ENCODE results near the gene ATG101. TPM values are rescaled to one million over a fixed set of nuclear protein-coding genes. Genes with fewer than 3 reads are reported as not detected.

Gene ATG101
- total RNA-seq, 4 donors from 2014 or later: 30.3 to 71.4 (median 61.2) TPM

DNA sequence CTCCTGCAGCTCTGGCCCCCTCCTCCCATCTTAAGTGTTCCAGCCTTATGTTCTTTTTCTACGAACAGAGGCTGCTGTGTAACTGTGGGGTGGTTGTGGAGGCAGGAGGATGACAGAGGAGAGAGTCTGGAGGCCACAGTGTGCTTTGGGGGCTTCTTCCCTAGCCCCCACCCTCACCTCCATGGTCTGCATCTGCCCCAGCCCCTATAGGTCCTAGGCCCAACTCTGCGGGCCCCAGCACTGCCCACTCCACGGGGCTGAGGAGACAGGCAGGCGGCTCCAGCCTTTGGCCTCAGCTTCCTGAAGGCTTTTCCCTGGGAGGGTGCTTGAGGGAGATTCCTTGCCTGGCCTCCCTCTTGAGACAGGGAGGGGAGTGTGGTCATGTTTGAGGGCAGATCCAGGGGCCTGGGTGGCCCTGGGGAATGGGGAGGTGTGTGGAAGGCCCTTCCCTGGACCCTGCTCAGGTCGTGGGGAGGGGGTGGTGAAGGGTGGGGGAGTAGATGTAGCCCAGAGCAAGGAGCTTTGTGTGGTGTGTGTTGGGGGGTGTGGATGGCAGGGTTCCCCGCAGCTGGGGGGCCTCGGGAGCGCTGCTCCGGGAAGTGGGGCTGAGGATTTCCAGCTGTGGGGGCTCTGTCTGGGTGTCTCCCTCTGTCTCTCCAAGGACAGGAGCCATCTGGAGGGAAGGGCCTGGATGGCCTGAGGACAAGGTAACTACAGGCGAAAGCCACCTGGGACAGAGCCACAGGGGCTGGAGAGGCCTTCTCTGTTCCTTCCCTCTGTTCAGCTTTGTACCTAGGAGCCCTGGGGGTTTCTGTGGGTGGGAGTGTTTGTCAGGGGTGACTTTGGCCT, 10.8 kb downstream of the ATG101 start:
- peaks cover 19 to 44% (median 34%) of the 10 kb centered on the region in 4 donors for H3K36me3 ChIP-seq
- no peaks in the 10 kb centered on the region for H3K27me3 ChIP-seq
- intact Hi-C loops (cut with DNase I): no loop called here
- H3K9me3 ChIP-seq: no peaks in the 10 kb centered on the region
- TF ChIP-seq EP300 (IDR thresholded peaks at IDR 0.05) (no peak), POLR2AphosphoS5 (IDR thresholded peaks at IDR 0.05) (no peak), POLR2A (IDR thresholded peaks at IDR 0.05; ENCODE audit: low read depth) (no peak)
- TF ChIP-seq, protein P1, sequence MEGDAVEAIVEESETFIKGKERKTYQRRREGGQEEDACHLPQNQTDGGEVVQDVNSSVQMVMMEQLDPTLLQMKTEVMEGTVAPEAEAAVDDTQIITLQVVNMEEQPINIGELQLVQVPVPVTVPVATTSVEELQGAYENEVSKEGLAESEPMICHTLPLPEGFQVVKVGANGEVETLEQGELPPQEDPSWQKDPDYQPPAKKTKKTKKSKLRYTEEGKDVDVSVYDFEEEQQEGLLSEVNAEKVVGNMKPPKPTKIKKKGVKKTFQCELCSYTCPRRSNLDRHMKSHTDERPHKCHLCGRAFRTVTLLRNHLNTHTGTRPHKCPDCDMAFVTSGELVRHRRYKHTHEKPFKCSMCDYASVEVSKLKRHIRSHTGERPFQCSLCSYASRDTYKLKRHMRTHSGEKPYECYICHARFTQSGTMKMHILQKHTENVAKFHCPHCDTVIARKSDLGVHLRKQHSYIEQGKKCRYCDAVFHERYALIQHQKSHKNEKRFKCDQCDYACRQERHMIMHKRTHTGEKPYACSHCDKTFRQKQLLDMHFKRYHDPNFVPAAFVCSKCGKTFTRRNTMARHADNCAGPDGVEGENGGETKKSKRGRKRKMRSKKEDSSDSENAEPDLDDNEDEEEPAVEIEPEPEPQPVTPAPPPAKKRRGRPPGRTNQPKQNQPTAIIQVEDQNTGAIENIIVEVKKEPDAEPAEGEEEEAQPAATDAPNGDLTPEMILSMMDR (IDR thresholded peaks at IDR 0.05): no peak
- peaks cover 30 to 51% (median 44%) of the 10 kb centered on the region in 4 donors for H3K4me1 ChIP-seq
- 71% methylated on average over 9 of the region's 10 CpGs for WGBS
- H3K4me3 ChIP-seq: peak overlapping the region in 3 of 4 donors; percentile 35 to 52 (median 38)
- peak overlapping the region; percentile 68 to 79 (median 74) for H3K27ac ChIP-seq (replicated peaks in 1 of 4)
- DNase-seq (ENCODE audit: extremely low spot score): no peak

DNA sequence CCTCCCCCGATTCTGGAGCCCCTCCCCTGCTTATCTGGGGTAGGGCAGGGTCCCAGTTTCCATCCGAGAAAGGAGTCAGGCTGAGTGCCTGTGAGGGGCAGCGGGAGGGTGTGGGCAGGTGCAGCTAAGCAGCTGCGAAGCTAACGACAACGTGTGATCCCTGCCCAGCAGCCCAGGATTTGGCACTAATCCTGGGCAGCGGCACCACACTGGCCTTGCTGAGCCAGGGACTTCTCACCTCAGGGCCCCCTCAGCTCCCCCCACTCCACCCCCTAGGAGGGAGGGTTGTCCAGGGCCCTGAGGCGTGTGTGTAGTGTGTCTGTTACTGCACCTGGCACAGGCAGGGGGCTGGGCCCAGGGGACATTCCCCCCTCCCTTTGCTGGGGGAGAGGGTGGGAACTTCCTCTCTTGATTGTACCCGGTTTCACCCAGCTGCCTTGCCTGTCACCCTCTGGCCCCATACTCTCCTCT, 11.5 kb downstream of the ATG101 start:
- H3K4me3 ChIP-seq: peak overlapping the region in 3 of 4 donors; percentile 22 to 52 (median 38)
- peaks cover 30 to 46% (median 43%) of the 10 kb centered on the region in 4 donors for H3K4me1 ChIP-seq
- H3K36me3 ChIP-seq: peaks cover 17 to 37% (median 28%) of the 10 kb centered on the region in 4 donors
- no peaks in the 10 kb centered on the region for H3K9me3 ChIP-seq
- TF ChIP-seq EP300 (IDR thresholded peaks at IDR 0.05) (no peak), POLR2A (IDR thresholded peaks at IDR 0.05; ENCODE audit: low read depth) (no peak), POLR2AphosphoS5 (IDR thresholded peaks at IDR 0.05) (no peak)
- TF ChIP-seq, protein P1 (IDR thresholded peaks at IDR 0.05): no peak
- intact Hi-C loops (cut with DNase I): no loop called here
- DNase-seq (ENCODE audit: extremely low spot score): no peak
- no peaks in the 10 kb centered on the region for H3K27me3 ChIP-seq
- peak overlapping the region; percentile 68 to 79 (median 74) for H3K27ac ChIP-seq (replicated peaks in 1 of 4)
- WGBS: 45% methylated on average over 7 of the region's 9 CpGs

DNA sequence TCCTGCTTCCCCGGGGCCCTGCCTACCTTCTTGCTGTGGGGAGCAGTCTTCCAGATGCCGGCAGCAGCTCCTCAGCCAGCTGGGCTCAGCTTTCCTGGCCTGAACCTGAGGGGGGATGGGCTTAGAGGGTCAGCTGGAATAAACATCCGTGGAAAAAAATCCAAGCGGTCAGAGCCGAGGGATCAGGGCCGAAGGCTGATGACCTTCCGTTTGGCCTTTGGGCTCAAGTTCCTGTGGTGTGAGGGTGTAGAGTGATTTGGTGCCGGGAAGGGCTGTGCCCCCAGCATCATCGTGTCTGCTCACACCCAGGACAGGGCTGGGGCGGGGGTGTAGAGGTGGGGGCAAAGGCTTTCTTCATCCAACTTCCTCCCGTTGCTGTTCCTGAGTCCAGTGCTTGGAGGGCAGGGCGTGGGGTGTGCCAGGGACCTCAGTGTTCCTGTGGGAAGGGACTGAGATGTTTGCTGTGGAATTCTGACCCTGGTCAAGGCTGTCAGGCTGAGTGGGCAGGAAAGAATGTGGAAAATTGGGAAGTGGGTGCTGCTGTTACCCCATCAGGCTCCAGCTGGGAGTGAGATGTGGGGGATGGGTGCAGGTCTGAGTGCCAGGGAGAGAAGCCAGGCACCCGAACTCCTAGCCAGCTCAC, 12.4 kb downstream of the ATG101 start:
- Histone ChIP-seq H3K9me3 (no peaks in the 10 kb centered on the region), H3K4me3 (peak overlapping the region in 3 of 4 donors; percentile 22 to 52 (median 38)), H3K27me3 (peaks cover 0 to 8% (median 0%) of the 10 kb centered on the region in 4 donors), H3K27ac (replicated peaks in 1 of 4) (peak overlapping the region; percentile 68 to 79 (median 74)), H3K36me3 (peaks cover 8 to 29% (median 20%) of the 10 kb centered on the region in 4 donors), H3K4me1 (peaks cover 30 to 46% (median 43%) of the 10 kb centered on the region in 4 donors)
- intact Hi-C loops (cut with DNase I): no loop called here
- TF ChIP-seq, protein P1 (IDR thresholded peaks at IDR 0.05): no peak
- peak; percentile 47 to 56 for TF ChIP-seq POLR2AphosphoS5 (IDR thresholded peaks at IDR 0.05)
- WGBS: 51% methylated on average over 10 of the region's 13 CpGs
- DNase-seq (ENCODE audit: extremely low spot score): no peak

DNA sequence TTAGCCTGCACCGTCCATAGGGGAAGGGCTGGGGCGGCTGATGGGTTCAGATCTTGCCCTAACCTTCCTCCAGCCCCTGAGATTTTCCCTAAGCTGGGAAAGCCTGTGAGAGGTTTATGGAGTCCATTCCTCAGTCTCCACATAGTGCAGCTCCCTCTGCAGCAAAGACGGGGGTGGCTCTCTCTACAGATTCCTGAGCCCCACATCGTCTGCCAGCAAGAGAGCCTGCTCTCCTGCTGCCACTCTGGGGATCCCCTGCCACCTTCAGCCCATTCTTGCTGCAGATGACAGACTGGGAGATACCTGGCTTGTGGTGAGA, 12.8 kb downstream of the ATG101 start:
- no peak for DNase-seq (ENCODE audit: extremely low spot score)
- TF ChIP-seq, protein P1 (IDR thresholded peaks at IDR 0.05): no peak
- TF ChIP-seq POLR2AphosphoS5 (IDR thresholded peaks at IDR 0.05): no peak
- TF ChIP-seq EP300 (IDR thresholded peaks at IDR 0.05): no peak
- no peaks in the 10 kb centered on the region for H3K9me3 ChIP-seq
- 34% methylated on average over 4 of the region's 4 CpGs for WGBS
- peaks cover 0 to 13% (median 0%) of the 10 kb centered on the region in 4 donors for H3K27me3 ChIP-seq
- no peak overlapping the region for H3K4me3 ChIP-seq
- intact Hi-C loops (cut with DNase I): no loop called here
- peak overlapping the region; percentile 68 to 79 (median 74) for H3K27ac ChIP-seq (replicated peaks in 1 of 4)
- H3K4me1 ChIP-seq: peaks cover 30 to 46% (median 43%) of the 10 kb centered on the region in 4 donors
- H3K36me3 ChIP-seq: peaks cover 4 to 24% (median 15%) of the 10 kb centered on the region in 4 donors

Measured in esophagus muscularis mucosa (tissue), 4 donors.